CD4-positive, CD25-positive, alpha-beta regulatory T cell (primary cell): ENCODE results near the gene BBS1. TPM values are rescaled to one million over a fixed set of nuclear protein-coding genes. Genes with fewer than 3 reads are reported as not detected.

Experiments used
- ATAC-seq, 2 donors: fragments of 150-1000 bp; cut with Tn5 transposase; one replicate each; pipeline ENCODE4 v1.10.0; 2021; ENCODE audit warnings: low read depth in 2 of 2, moderate number of reproducible peaks in 2 of 2, moderate library complexity in 1 of 2
- DNase-seq, 3 donors: peaks; one replicate each; pipeline versions ENCODE4 v3.0.0 to v3.0.0-alpha.2; 2012 to 2022; ENCODE audit warnings: mixed read lengths in 1 of 3
- H3K27ac ChIP-seq: one replicate; pipeline ENCODE4 v1.7.0; 2013; ENCODE audit warnings: mild to moderate bottlenecking, low read length; ENCODE audit not compliant: insufficient read depth, poor library complexity, severe bottlenecking
- H3K27me3 ChIP-seq: one replicate; pipeline ENCODE4 v1.7.0; 2013; ENCODE audit warnings: low read length; ENCODE audit not compliant: control insufficient read depth, insufficient read depth
- H3K36me3 ChIP-seq: one replicate; pipeline ENCODE4 v1.7.0; 2013; ENCODE audit warnings: mild to moderate bottlenecking, low read length, moderate library complexity; ENCODE audit not compliant: control insufficient read depth, insufficient read depth
- H3K4me1 ChIP-seq: 2 replicates; pipeline ENCODE4 v1.7.0; 2013; ENCODE audit warnings: mild to moderate bottlenecking, low read length; ENCODE audit not compliant: insufficient read depth, control insufficient read depth, poor library complexity, severe bottlenecking
- H3K4me3 ChIP-seq: one replicate; pipeline ENCODE4 v1.7.0; 2013; ENCODE audit warnings: low read depth, mild to moderate bottlenecking, low read length, moderate library complexity
- H3K9me3 ChIP-seq, 2 experiments: 1 replicate in 1 of 2; 2 replicates in 1 of 2; pipeline ENCODE4 v1.7.0; 2013; ENCODE audit warnings: low read length in 2 of 2, mild to moderate bottlenecking in 1 of 2, moderate library complexity in 1 of 2; ENCODE audit not compliant: control insufficient read depth in 2 of 2
- H3K27ac Mint-ChIP-seq, 3 donors: one replicate each; pipeline ENCODE4 v1.8.0; 2020 to 2022; ENCODE audit warnings: mild to moderate bottlenecking in 3 of 3, mixed read lengths in 3 of 3, moderate library complexity in 2 of 3
- H3K27me3 Mint-ChIP-seq: one replicate; pipeline ENCODE4 v1.8.0; 2022; ENCODE audit warnings: mild to moderate bottlenecking, mixed read lengths
- H3K36me3 Mint-ChIP-seq: one replicate; pipeline ENCODE4 v1.8.0; 2020; ENCODE audit warnings: mixed read lengths
- H3K4me1 Mint-ChIP-seq, 4 donors: one replicate each; pipeline ENCODE4 v1.8.0; 2020 to 2022; ENCODE audit warnings: mixed read lengths in 4 of 4, mild to moderate bottlenecking in 1 of 4
- H3K4me3 Mint-ChIP-seq, 4 donors: one replicate each; pipeline ENCODE4 v1.8.0; 2020 to 2022; ENCODE audit warnings: mild to moderate bottlenecking in 4 of 4, mixed read lengths in 4 of 4, moderate library complexity in 3 of 4
- H3K9me3 Mint-ChIP-seq, 7 donors: one replicate each; pipeline ENCODE4 v1.8.0; 2020 to 2022; ENCODE audit warnings: mixed read lengths in 7 of 7, mild to moderate bottlenecking in 3 of 7, moderate library complexity in 2 of 7
- polyA plus RNA-seq, 4 donors: library from polyadenylated mRNA; unstranded; fragments of 300-500 nt; fragmentation: Illumina TruSeq; gene quantifications; one replicate each; pipeline ENCODE4 v1.2.3, GENCODE V29; 2021
- total RNA-seq: library from RNA; stranded (reverse); gene quantifications from one replicate; pipeline ENCODE4 v1.2.3, GENCODE V29; 2022

Gene BBS1
- total and polyA plus RNA-seq, 5 donors from 2014 or later = 5.6 to 16.4 (median 7.3) TPM

GRCh38 chr11:66559866-66560676 is 49.6 kb downstream of the BBS1 start:
- Histone ChIP-seq H3K27me3 (peaks cover 2% of the 10 kb centered on the region), H3K27ac (no peak overlapping the region), H3K36me3 (no peaks in the 10 kb centered on the region), H3K4me1 (peaks cover 6% of the 10 kb centered on the region), H3K4me3 (no peak overlapping the region), H3K9me3 (no peaks in the 10 kb centered on the region)
- H3K9me3 Mint-ChIP-seq = peaks cover 0 to under 1% (median 0%) of the 10 kb centered on the region in 7 donors
- no peaks in the 10 kb centered on the region for H3K36me3 Mint-ChIP-seq
- peak overlapping the region in 1 of 4 donors; percentile 18 for H3K4me3 Mint-ChIP-seq
- ATAC-seq = no peak
- no peak for DNase-seq
- H3K27me3 Mint-ChIP-seq = no peaks in the 10 kb centered on the region
- no peak overlapping the region for H3K27ac Mint-ChIP-seq
- peaks cover 0 to 8% (median 2%) of the 10 kb centered on the region in 4 donors for H3K4me1 Mint-ChIP-seq

DNA sequence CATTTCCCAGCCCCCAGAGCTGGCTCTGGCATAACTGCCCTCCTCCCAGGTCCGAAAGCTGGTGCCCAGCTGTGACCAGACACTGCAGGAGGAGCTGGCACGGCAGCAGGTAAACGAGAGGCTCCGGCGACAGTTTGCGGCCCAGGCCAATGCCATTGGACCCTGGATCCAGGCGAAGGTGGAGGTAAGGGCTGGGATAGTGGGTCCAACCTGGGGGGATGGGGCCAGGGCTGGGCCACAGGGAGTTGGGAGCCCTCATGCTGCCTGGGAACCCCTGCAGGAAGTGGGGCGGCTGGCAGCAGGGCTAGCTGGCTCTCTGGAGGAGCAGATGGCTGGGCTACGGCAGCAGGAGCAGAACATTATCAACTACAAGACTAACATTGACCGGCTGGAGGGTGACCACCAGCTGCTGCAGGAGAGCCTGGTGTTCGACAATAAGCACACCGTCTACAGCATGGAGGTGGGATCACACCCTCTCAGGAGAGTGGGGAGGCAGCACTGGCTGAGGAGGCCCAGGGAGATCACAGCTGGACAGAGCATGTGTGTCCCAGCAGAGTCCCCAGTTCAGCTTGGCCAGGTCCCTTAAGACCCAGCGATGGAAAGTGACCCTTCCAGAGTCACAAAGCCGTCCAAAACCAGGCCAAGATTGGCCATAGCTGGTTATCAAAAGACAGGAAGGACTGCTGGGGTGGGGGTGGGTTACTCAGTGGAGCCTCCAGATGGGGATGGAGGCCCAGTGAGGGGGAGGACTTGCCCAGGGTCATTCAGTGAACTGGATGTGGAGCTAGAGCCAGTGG is 50.9 kb downstream of the BBS1 start:
- Mint-ChIP-seq H3K36me3 (no peaks in the 10 kb centered on the region), H3K27me3 (peaks cover 5% of the 10 kb centered on the region), H3K4me1 (peaks cover 0 to 11% (median 2%) of the 10 kb centered on the region in 4 donors), H3K4me3 (no peak overlapping the region), H3K27ac (no peak overlapping the region), H3K9me3 (peaks cover 0 to 2% (median 0%) of the 10 kb centered on the region in 7 donors)
- Histone ChIP-seq H3K9me3 (no peaks in the 10 kb centered on the region), H3K4me3 (no peak overlapping the region), H3K4me1 (peaks cover 6% of the 10 kb centered on the region), H3K36me3 (no peaks in the 10 kb centered on the region), H3K27ac (no peak overlapping the region), H3K27me3 (peaks cover 2% of the 10 kb centered on the region)
- DNase-seq (no peak), ATAC-seq (no peak)

GRCh38 chr11:66561975-66562248 is 51.5 kb downstream of the BBS1 start:
- no peak overlapping the region for H3K4me3 Mint-ChIP-seq
- no peak overlapping the region for H3K4me3 ChIP-seq
- peaks cover 6% of the 10 kb centered on the region for H3K4me1 ChIP-seq
- H3K27me3 ChIP-seq = peaks cover 2% of the 10 kb centered on the region
- peaks cover 0 to 12% (median 2%) of the 10 kb centered on the region in 4 donors for H3K4me1 Mint-ChIP-seq
- DNase-seq (no peak), ATAC-seq (no peak)
- H3K27ac ChIP-seq = no peak overlapping the region
- H3K27ac Mint-ChIP-seq = no peak overlapping the region
- peaks cover 0 to 2% (median 0%) of the 10 kb centered on the region in 7 donors for H3K9me3 Mint-ChIP-seq
- H3K27me3 Mint-ChIP-seq = peaks cover 6% of the 10 kb centered on the region
- no peaks in the 10 kb centered on the region for H3K9me3 ChIP-seq
- no peaks in the 10 kb centered on the region for H3K36me3 ChIP-seq
- H3K36me3 Mint-ChIP-seq = no peaks in the 10 kb centered on the region

DNA sequence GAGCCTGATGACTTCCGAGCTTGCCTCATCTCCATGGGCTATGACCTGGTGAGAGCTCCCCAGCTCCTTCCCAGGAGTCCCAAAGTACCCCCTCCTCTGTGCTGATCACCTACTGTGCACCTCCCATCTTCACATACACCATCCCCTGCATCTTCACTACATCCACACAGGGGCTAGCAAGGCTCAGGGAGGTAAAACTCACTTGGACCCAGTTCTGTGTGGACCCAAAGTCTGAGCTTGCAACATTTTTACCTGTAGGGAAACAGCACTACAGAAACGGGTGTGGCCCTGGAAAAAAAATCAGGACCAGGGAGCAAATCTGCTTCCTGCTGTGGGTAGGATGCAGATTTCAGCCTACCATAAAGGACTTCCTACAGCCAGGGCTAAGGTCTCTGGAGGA is 51.8 kb downstream of the BBS1 start:
- Mint-ChIP-seq H3K27ac (no peak overlapping the region), H3K27me3 (peaks cover 6% of the 10 kb centered on the region), H3K36me3 (no peaks in the 10 kb centered on the region), H3K4me3 (no peak overlapping the region), H3K4me1 (peaks cover 0 to 15% (median 3%) of the 10 kb centered on the region in 4 donors), H3K9me3 (peaks cover 0 to 2% (median 0%) of the 10 kb centered on the region in 7 donors)
- H3K27ac ChIP-seq = no peak overlapping the region
- H3K9me3 ChIP-seq = no peaks in the 10 kb centered on the region
- peaks cover 6% of the 10 kb centered on the region for H3K4me1 ChIP-seq
- no peak overlapping the region for H3K4me3 ChIP-seq
- H3K27me3 ChIP-seq = no peaks in the 10 kb centered on the region
- H3K36me3 ChIP-seq = no peaks in the 10 kb centered on the region
- ATAC-seq = no peak
- DNase-seq = no peak

DNA sequence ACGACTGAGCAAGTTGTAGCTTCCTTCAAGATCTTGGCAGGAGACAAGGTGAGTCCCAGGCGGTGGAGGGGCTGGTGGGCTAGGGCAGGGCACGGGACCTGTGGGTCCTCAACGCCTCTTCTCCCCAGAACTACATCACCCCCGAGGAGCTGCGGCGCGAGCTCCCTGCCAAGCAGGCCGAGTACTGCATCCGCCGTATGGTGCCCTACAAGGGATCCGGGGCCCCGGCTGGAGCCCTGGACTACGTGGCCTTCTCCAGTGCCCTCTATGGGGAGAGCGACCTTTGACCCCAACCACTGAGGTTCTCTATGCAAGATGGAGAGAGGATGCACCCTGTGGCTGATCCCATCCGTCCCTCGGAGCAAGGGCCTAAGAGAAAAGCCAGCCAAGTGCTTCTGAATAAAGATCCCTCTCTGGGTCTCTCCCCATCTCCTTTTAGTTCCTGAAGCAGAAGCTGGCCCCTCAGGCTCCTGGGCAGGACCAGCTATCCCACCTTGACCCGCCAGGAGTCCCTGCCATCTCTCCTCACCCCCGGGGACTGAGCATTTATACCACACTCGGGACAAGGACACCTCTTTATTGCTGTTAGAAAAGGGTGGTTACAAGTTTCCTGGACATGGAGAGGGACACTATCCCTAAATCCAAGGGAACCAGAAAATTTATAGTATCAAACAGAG is 52.6 kb downstream of the BBS1 start:
- H3K9me3 Mint-ChIP-seq = peaks cover 0 to 2% (median 0%) of the 10 kb centered on the region in 7 donors

GRCh38 chr11:66563832-66564231 is 53.4 kb downstream of the BBS1 start:
- no peaks in the 10 kb centered on the region for H3K36me3 Mint-ChIP-seq
- no peaks in the 10 kb centered on the region for H3K27me3 ChIP-seq
- no peak overlapping the region for H3K4me3 ChIP-seq
- H3K4me1 Mint-ChIP-seq = peaks cover 0 to 19% (median 2%) of the 10 kb centered on the region in 4 donors
- H3K9me3 ChIP-seq = no peaks in the 10 kb centered on the region
- peaks cover 0 to 3% (median 0%) of the 10 kb centered on the region in 7 donors for H3K9me3 Mint-ChIP-seq
- H3K27ac Mint-ChIP-seq = no peak overlapping the region
- peaks cover 16% of the 10 kb centered on the region for H3K4me1 ChIP-seq
- no peak overlapping the region for H3K4me3 Mint-ChIP-seq
- H3K27ac ChIP-seq = no peak overlapping the region
- no peaks in the 10 kb centered on the region for H3K36me3 ChIP-seq
- no peak for DNase-seq
- H3K27me3 Mint-ChIP-seq = peaks cover 6% of the 10 kb centered on the region
- ATAC-seq = no peak

More for the DNA sequence above, 52.6 kb downstream of the BBS1 start:
- H3K27ac ChIP-seq = no peak overlapping the region
- peaks cover 13% of the 10 kb centered on the region for H3K4me1 ChIP-seq
- H3K4me3 ChIP-seq = no peak overlapping the region
- H3K9me3 ChIP-seq = no peaks in the 10 kb centered on the region
- ATAC-seq (no peak), DNase-seq (no peak)
- peaks cover 6% of the 10 kb centered on the region for H3K27me3 Mint-ChIP-seq
- peaks cover 0 to 17% (median 4%) of the 10 kb centered on the region in 4 donors for H3K4me1 Mint-ChIP-seq
- no peak overlapping the region for H3K4me3 Mint-ChIP-seq
- H3K27ac Mint-ChIP-seq = no peak overlapping the region
- no peaks in the 10 kb centered on the region for H3K36me3 Mint-ChIP-seq
- no peaks in the 10 kb centered on the region for H3K27me3 ChIP-seq
- H3K36me3 ChIP-seq = no peaks in the 10 kb centered on the region

DNA sequence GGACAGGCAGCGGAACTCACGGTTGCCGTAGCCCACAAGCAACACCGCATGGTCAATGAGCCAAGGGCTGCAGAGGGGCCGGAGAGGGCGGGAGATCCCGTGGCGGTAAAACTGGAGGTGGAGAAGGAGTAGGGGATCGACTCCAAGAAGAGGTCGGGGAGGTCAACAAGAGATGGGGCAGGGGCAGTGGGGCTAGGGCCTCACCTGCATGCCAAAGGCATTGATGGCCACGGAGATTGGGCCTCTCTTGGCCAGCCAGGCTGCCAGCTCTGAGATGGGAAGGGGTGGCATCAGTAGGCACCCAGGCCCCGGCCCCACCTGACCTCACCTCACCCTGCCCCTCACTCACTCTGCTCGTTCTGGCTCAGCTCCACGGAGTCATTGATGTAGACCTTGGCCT is 54.1 kb downstream of the BBS1 start:
- no peaks in the 10 kb centered on the region for H3K36me3 Mint-ChIP-seq
- DNase-seq = no peak
- Histone ChIP-seq H3K9me3 (no peaks in the 10 kb centered on the region), H3K4me3 (no peak overlapping the region), H3K4me1 (peaks cover 12% of the 10 kb centered on the region), H3K27ac (no peak overlapping the region), H3K36me3 (no peaks in the 10 kb centered on the region), H3K27me3 (no peaks in the 10 kb centered on the region)
- no peak overlapping the region for H3K4me3 Mint-ChIP-seq
- H3K9me3 Mint-ChIP-seq = peaks cover 0 to 3% (median 0%) of the 10 kb centered on the region in 7 donors
- H3K27ac Mint-ChIP-seq = no peak overlapping the region
- H3K27me3 Mint-ChIP-seq = peaks cover 6% of the 10 kb centered on the region
- ATAC-seq = no peak
- peaks cover 0 to 13% (median 1%) of the 10 kb centered on the region in 4 donors for H3K4me1 Mint-ChIP-seq
